MM.1S (cell line): ENCODE measurements around the gene NAALADL2.

ENCODE experiments used
- DNase-seq: peaks from one replicate; pipeline ENCODE4 v3.0.0-alpha.2; 2015
- H2AFZ ChIP-seq: fragments of 300-600 bp; sonication (generic); 2 replicates; pipeline ENCODE4 v1.6.0; 2016; ENCODE audit warnings: antibody characterized with exemption, low read length
- H3F3A ChIP-seq: fragments of 300-600 bp; sonication (generic); 2 replicates; pipeline ENCODE4 v1.6.1; 2016; ENCODE audit warnings: mild to moderate bottlenecking, antibody characterized with exemption, low read length, moderate library complexity, mixed read lengths; ENCODE audit not compliant: insufficient read depth
- H3K27ac ChIP-seq: fragments of 300-600 bp; sonication (generic); 2 replicates; pipeline ENCODE4 v1.5.1; 2016; ENCODE audit warnings: mild to moderate bottlenecking, low read length
- H3K27me3 ChIP-seq: fragments of 300-600 bp; sonication (generic); replicated peaks from 2 replicates; pipeline ENCODE4 v1.6.0; 2016; ENCODE audit warnings: low read length; ENCODE audit not compliant: insufficient read depth
- H3K36me3 ChIP-seq: fragments of 300-600 bp; sonication (generic); replicated peaks from 2 replicates; pipeline ENCODE4 v1.6.1; 2016; ENCODE audit warnings: mild to moderate bottlenecking, low read length, mixed read lengths; ENCODE audit not compliant: insufficient read depth
- H3K4me1 ChIP-seq: fragments of 300-600 bp; sonication (generic); 2 replicates; pipeline ENCODE4 v1.6.1; 2016; ENCODE audit warnings: low read length, mixed read lengths
- H3K4me2 ChIP-seq: fragments of 300-600 bp; sonication (generic); 2 replicates; pipeline ENCODE4 v1.6.0; 2016; ENCODE audit warnings: low read depth, low read length
- H3K4me3 ChIP-seq: fragments of 300-600 bp; sonication (generic); 2 replicates; pipeline ENCODE4 v1.5.1; 2016; ENCODE audit warnings: low read length, mixed read lengths
- H3K79me2 ChIP-seq: fragments of 300-600 bp; sonication (generic); 2 replicates; pipeline ENCODE4 v1.6.1; 2016; ENCODE audit warnings: mixed run types, low read length, mixed read lengths
- H3K9ac ChIP-seq: fragments of 300-600 bp; sonication (generic); 2 replicates; pipeline ENCODE4 v1.6.1; 2016; ENCODE audit warnings: low read length, mixed read lengths
- H3K9me2 ChIP-seq: fragments of 300-600 bp; sonication (generic); replicated peaks from 2 replicates; pipeline ENCODE4 v1.6.1; 2016; ENCODE audit warnings: mild to moderate bottlenecking, low read length, mixed read lengths; ENCODE audit not compliant: insufficient read depth
- H3K9me3 ChIP-seq: fragments of 300-600 bp; sonication (generic); replicated peaks from 2 replicates; pipeline ENCODE4 v1.6.1; 2016; ENCODE audit warnings: mild to moderate bottlenecking, low read length, mixed read lengths; ENCODE audit not compliant: insufficient read depth
- H4K20me1 ChIP-seq: fragments of 300-600 bp; sonication (generic); 2 replicates; pipeline ENCODE4 v1.6.1; 2016; ENCODE audit warnings: mild to moderate bottlenecking, low read length, moderate library complexity, mixed read lengths; ENCODE audit not compliant: insufficient read depth
- CTCF ChIP-seq: fragments of 300-600 bp; sonication (generic); IDR thresholded peaks from 2 replicates; pipeline ENCODE4 v1.5.1; 2016; ENCODE audit warnings: antibody characterized with exemption, low read length, mixed read lengths
- EZH2 ChIP-seq: fragments of 300-600 bp; sonication (generic); optimal IDR thresholded peaks from 2 replicates; pipeline ENCODE3; 2017; ENCODE audit warnings: low read depth, mild to moderate bottlenecking, antibody characterized with exemption, low read length, mixed read lengths
- EZH2phosphoT487 ChIP-seq: fragments of 300-600 bp; sonication (generic); IDR thresholded peaks from 2 replicates; pipeline ENCODE4 v1.6.1; 2018; ENCODE audit warnings: antibody characterized with exemption, low read length

Gene NAALADL2

GRCh38 chr3:174854987-174855386 lies 4.1 kb upstream of the NAALADL2 start:
- Histone ChIP-seq H2AFZ (no peak overlapping the region), H3F3A (no peaks in the 10 kb centered on the region), H3K27me3 (no peaks in the 10 kb centered on the region), H3K27ac (no peak overlapping the region), H3K36me3 (no peaks in the 10 kb centered on the region), H3K9ac (no peak overlapping the region), H3K9me2 (no peaks in the 10 kb centered on the region), H3K4me1 (no peaks in the 10 kb centered on the region), H4K20me1 (no peaks in the 10 kb centered on the region), H3K79me2 (no peaks in the 10 kb centered on the region), H3K4me2 (no peak overlapping the region), H3K9me3 (no peaks in the 10 kb centered on the region), H3K4me3 (no peak overlapping the region)
- TF ChIP-seq CTCF, result no peak
- no peak for TF ChIP-seq EZH2phosphoT487
- TF ChIP-seq EZH2, result no peak
- DNase-seq, result no peak

DNA sequence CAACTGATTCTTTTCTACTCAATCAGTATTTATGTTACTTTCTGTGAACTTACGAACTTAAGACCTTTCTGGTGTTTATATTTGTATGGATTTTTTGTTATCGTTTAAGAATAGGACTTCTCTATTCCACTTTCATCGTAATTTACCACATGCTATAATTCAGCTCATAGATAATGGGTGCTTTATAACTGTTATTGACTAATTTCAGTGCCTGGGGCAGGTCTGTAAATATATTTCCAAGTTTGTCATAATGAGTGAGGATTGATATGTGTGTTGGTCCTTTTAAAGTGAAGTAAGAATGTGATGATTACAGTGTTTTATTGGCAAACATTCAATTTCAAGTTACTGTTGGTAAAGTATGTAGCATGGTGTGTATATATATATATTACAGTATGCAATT lies 1.8 kb upstream of the NAALADL2 start:
- Histone ChIP-seq H3K27me3 (no peaks in the 10 kb centered on the region), H3K9ac (no peak overlapping the region), H3K9me2 (no peaks in the 10 kb centered on the region), H3K79me2 (no peaks in the 10 kb centered on the region), H2AFZ (no peak overlapping the region), H3K27ac (no peak overlapping the region), H3K9me3 (no peaks in the 10 kb centered on the region), H3F3A (no peaks in the 10 kb centered on the region), H3K4me3 (no peak overlapping the region), H3K4me1 (no peaks in the 10 kb centered on the region), H3K36me3 (no peaks in the 10 kb centered on the region), H3K4me2 (no peak overlapping the region), H4K20me1 (no peaks in the 10 kb centered on the region)
- TF ChIP-seq CTCF (no peak), EZH2 (no peak), EZH2phosphoT487 (no peak)
- no peak for DNase-seq

- H2AFZ ChIP-seq, result no peak overlapping the region
- H3K4me2 ChIP-seq, result no peak overlapping the region
Measured at GRCh38 chr3:174858353-174858752, 781 bp upstream of the NAALADL2 start.

More at GRCh38 chr3:174858353-174858752, 781 bp upstream of the NAALADL2 start:
- H3K79me2 ChIP-seq, result no peaks in the 10 kb centered on the region
- H3K4me1 ChIP-seq, result no peaks in the 10 kb centered on the region
- no peak overlapping the region for H3K4me3 ChIP-seq
- no peaks in the 10 kb centered on the region for H3F3A ChIP-seq
- H4K20me1 ChIP-seq, result no peaks in the 10 kb centered on the region
- H3K27me3 ChIP-seq, result no peaks in the 10 kb centered on the region
- no peaks in the 10 kb centered on the region for H3K36me3 ChIP-seq
- no peaks in the 10 kb centered on the region for H3K9me3 ChIP-seq
- no peaks in the 10 kb centered on the region for H3K9me2 ChIP-seq
- DNase-seq, result no peak
- TF ChIP-seq EZH2 (no peak), CTCF (no peak), EZH2phosphoT487 (no peak)
- no peak overlapping the region for H3K9ac ChIP-seq
- no peak overlapping the region for H3K27ac ChIP-seq
